ENCODE data around the gene KCTD20.
A peak's percentile ranks its signal among the peaks of the same experiment; 100 is the strongest.

The KCTD20 gene

GRCh38 chr6:36495086-36495485 lies 52.3 kb downstream of the KCTD20 start:
- no peak for DNase-seq

GRCh38 chr6:36499918-36500317 lies 57.1 kb downstream of the KCTD20 start:
- no peak for DNase-seq

- peak; percentile 53 for DNase-seq
These were observed 58.9 kb downstream of the KCTD20 start for GRCh38 chr6:36501686-36502085.

- DNase-seq = no peak
These were observed 61.4 kb downstream of the KCTD20 start for GRCh38 chr6:36504181-36504580.

GRCh38 chr6:36504982-36505381 lies 62.2 kb downstream of the KCTD20 start:
- no peak for DNase-seq

GRCh38 chr6:36505744-36506534 lies 63.1 kb downstream of the KCTD20 start:
- DNase-seq = no peak

GRCh38 chr6:36506611-36507010 lies 63.8 kb downstream of the KCTD20 start:
- no peak for DNase-seq

- no peak for DNase-seq
These were observed 65.7 kb downstream of the KCTD20 start for GRCh38 chr6:36508532-36508931.

GRCh38 chr6:36510365-36510764 lies 67.6 kb downstream of the KCTD20 start:
- DNase-seq = no peak

- no peak for DNase-seq
These were observed 72.0 kb downstream of the KCTD20 start for GRCh38 chr6:36514554-36515456.

- DNase-seq = no peak
These were observed 73.0 kb downstream of the KCTD20 start for GRCh38 chr6:36515844-36516243.

- no peak for DNase-seq
These were observed 73.8 kb downstream of the KCTD20 start for GRCh38 chr6:36516559-36516958.

GRCh38 chr6:36516988-36517387 lies 74.2 kb downstream of the KCTD20 start:
- DNase-seq = no peak

GRCh38 chr6:36517408-36517807 lies 74.6 kb downstream of the KCTD20 start:
- DNase-seq = no peak

GRCh38 chr6:36519352-36519751 lies 76.6 kb downstream of the KCTD20 start:
- DNase-seq = no peak

GRCh38 chr6:36523451-36523850 lies 80.7 kb downstream of the KCTD20 start:
- DNase-seq = no peak

- peak; percentile 37 for DNase-seq
These were observed 81.2 kb downstream of the KCTD20 start for GRCh38 chr6:36523936-36524499.

- DNase-seq = no peak
These were observed 82.1 kb downstream of the KCTD20 start for GRCh38 chr6:36524871-36525270.

GRCh38 chr6:36525346-36525745 lies 82.5 kb downstream of the KCTD20 start:
- no peak for DNase-seq

- DNase-seq = no peak
These were observed 83.3 kb downstream of the KCTD20 start for GRCh38 chr6:36526066-36526465.

- DNase-seq = no peak
These were observed 90.5 kb downstream of the KCTD20 start for GRCh38 chr6:36533321-36533720.

- DNase-seq = no peak
These were observed 94.2 kb downstream of the KCTD20 start for GRCh38 chr6:36536873-36537547.
